HepG2 (cell line): ENCODE measurements around the gene PSMB11. TPM values are rescaled to one million over a fixed set of nuclear protein-coding genes. Genes with fewer than 3 reads are reported as not detected.

Experiments used
- ATAC-seq: fragments of 200-7000 bp; cut with Tn5 transposase; 3 replicates; pipeline ENCODE4 v1.9.1; 2020; ENCODE audit warnings: mild to moderate bottlenecking, moderate library complexity
- BruUV-seq: library from RNA; stranded (reverse); fragments of 400-500 nt; replicated peaks from 2 replicates; lab custom pipeline; 2021; lab: Mats Ljungman, UMichigan
- CTCF ChIA-PET: fragments of 300-600 bp; formaldehyde crosslinking; extraction: SDS; loops from one replicate; lab custom pipeline; 2021; ENCODE audit warnings: low total read pairs, inconsistent platforms, low intra/inter-chr PET ratio; lab: Yijun Ruan, JAX
- POLR2A ChIA-PET: fragments of 350-600 bp; sonication (Branson Sonifier 250); formaldehyde crosslinking; loops from one replicate; lab custom pipeline; 2020; ENCODE audit warnings: antibody characterized with exemption, inconsistent platforms; lab: Yijun Ruan, JAX
- DNase-seq: peaks from one replicate; pipeline ENCODE4 v3.0.0-alpha.2; 2015; ENCODE audit warnings: low spot score
- FAIRE-seq: peaks from 3 replicates; lab custom pipeline; 2011; peaks lifted over from hg19 to GRCh38; lab: Jason Lieb, UNC
- H2AFZ ChIP-seq: one replicate; pipeline ENCODE4 v1.6.1; 2011; ENCODE audit warnings: low read length, inconsistent platforms
- H3K27ac ChIP-seq: fragments of 300-600 bp; 3 replicates; pipeline ENCODE4 v1.8.0; 2011; ENCODE audit warnings: mixed run types, mild to moderate bottlenecking, mixed read lengths, low read length, inconsistent platforms; ENCODE audit not compliant: insufficient read depth; ENCODE audit errors: extremely low read length
- H3K27me3 ChIP-seq, 2 experiments: fragments of 200-600 bp in 1 of 2; 2 replicates in 1 of 2; 3 replicates in 1 of 2; pipeline versions ENCODE4 v1.6.0 to v1.8.0; 2011; ENCODE audit warnings: low read length in 2 of 2, mild to moderate bottlenecking in 2 of 2, moderate library complexity in 2 of 2, inconsistent platforms in 1 of 2; ENCODE audit not compliant: insufficient read depth in 2 of 2, control insufficient read depth in 1 of 2
- H3K36me3 ChIP-seq, 2 experiments: fragments of 200-600 bp in 1 of 2; replicated peaks in 1 of 2; 2 replicates in 1 of 2; 3 replicates in 1 of 2; pipeline versions ENCODE4 v1.5.1 to v1.8.0; 2011; ENCODE audit warnings: low read length in 2 of 2, inconsistent platforms in 1 of 2; ENCODE audit not compliant: insufficient read depth in 2 of 2, control insufficient read depth in 1 of 2
- H3K4me1 ChIP-seq: 2 replicates; pipeline ENCODE4 v1.5.1; 2012; ENCODE audit warnings: low read length, inconsistent platforms; ENCODE audit not compliant: insufficient read depth
- H3K4me2 ChIP-seq: 2 replicates; pipeline ENCODE4 v1.6.0; 2011; ENCODE audit warnings: low read depth, low read length, inconsistent platforms
- H3K4me3 ChIP-seq, 3 experiments: fragments of 200-600 bp in 1 of 3; sonication (generic), shearing (Covaris generic) in 1 of 3; replicated peaks in 1 of 3; 2 replicates each; pipeline ENCODE4 v1.5.1; 2011 to 2016; ENCODE audit warnings: low read length in 3 of 3, inconsistent platforms in 2 of 3, low read depth in 2 of 3, mild to moderate bottlenecking in 2 of 3, control low read depth in 1 of 3, mixed read lengths in 1 of 3; ENCODE audit not compliant: insufficient read depth in 1 of 3
- H3K79me2 ChIP-seq: one replicate; pipeline ENCODE4 v1.6.1; 2011; ENCODE audit warnings: low read length, inconsistent platforms; ENCODE audit not compliant: insufficient read depth
- H3K9ac ChIP-seq: 2 replicates; pipeline ENCODE4 v1.6.0; 2011; ENCODE audit warnings: mild to moderate bottlenecking, low read depth, low read length, inconsistent platforms; ENCODE audit not compliant: insufficient read depth
- H3K9me3 ChIP-seq: 2 replicates; pipeline ENCODE4 v1.5.1; 2012; ENCODE audit warnings: mild to moderate bottlenecking, low read length
- H4K20me1 ChIP-seq: 2 replicates; pipeline ENCODE4 v1.6.0; 2011; ENCODE audit warnings: inconsistent platforms, mild to moderate bottlenecking, low read length, moderate library complexity; ENCODE audit not compliant: insufficient read depth
- IKZF4 ChIP-seq: sonication (generic); formaldehyde crosslinking; IDR thresholded peaks from 2 replicates; pipeline ENCODE4 v1.5.1; 2020; ENCODE audit warnings: borderline replicate concordance, mild to moderate bottlenecking, low read depth, missing genetic modification reagents; ENCODE audit errors: not compliant biosample characterization
- JUND ChIP-seq: sonication (generic); formaldehyde crosslinking; IDR thresholded peaks from 2 replicates; pipeline ENCODE4 v1.8.0; 2022; ENCODE audit warnings: mild to moderate bottlenecking, missing genetic modification reagents
- KAT8 ChIP-seq: IDR thresholded peaks from 2 replicates; pipeline ENCODE4 v1.6.1; 2016; ENCODE audit warnings: missing genetic modification reagents, missing compliant biosample characterization
- POGZ ChIP-seq: sonication (generic); formaldehyde crosslinking; IDR thresholded peaks from 2 replicates; pipeline ENCODE4 v1.4.0; 2020; ENCODE audit warnings: mild to moderate bottlenecking, missing genetic modification reagents
- RCOR2 ChIP-seq: IDR thresholded peaks from 2 replicates; pipeline ENCODE4 v1.6.1; 2016; ENCODE audit warnings: missing biosample characterization, missing genetic modification reagents
- SMAD1 ChIP-seq: sonication (generic); formaldehyde crosslinking; IDR thresholded peaks from 2 replicates; pipeline ENCODE4 v1.4.0; 2020; ENCODE audit warnings: missing genetic modification reagents, low read depth, mild to moderate bottlenecking, borderline replicate concordance
- TBP ChIP-seq: sonication (generic); formaldehyde crosslinking; IDR thresholded peaks from 2 replicates; pipeline ENCODE4 v1.5.0; 2020; ENCODE audit warnings: missing genetic modification reagents
- TBX2 ChIP-seq: sonication (generic); formaldehyde crosslinking; IDR thresholded peaks from 2 replicates; pipeline ENCODE4 v1.5.0; 2020; ENCODE audit warnings: missing genetic modification reagents, mild to moderate bottlenecking, borderline replicate concordance
- TOE1 ChIP-seq: sonication (generic); formaldehyde crosslinking; IDR thresholded peaks from 2 replicates; pipeline ENCODE4 v1.4.0; 2020; ENCODE audit warnings: mild to moderate bottlenecking, missing genetic modification reagents
- ZBTB42 ChIP-seq: sonication (generic); formaldehyde crosslinking; IDR thresholded peaks from 2 replicates; pipeline ENCODE4 v1.5.0; 2020; ENCODE audit warnings: mild to moderate bottlenecking, missing genetic modification reagents
- ZNF282 ChIP-seq: fragments of 450-650 bp; IDR thresholded peaks from 2 replicates; pipeline ENCODE4 v1.6.1; 2018; ENCODE audit not compliant: partially characterized antibody
- ZNF337 ChIP-seq: sonication (generic); formaldehyde crosslinking; IDR thresholded peaks from 2 replicates; pipeline ENCODE4 v1.5.1; 2020; ENCODE audit warnings: missing genetic modification reagents, low read depth, mild to moderate bottlenecking, borderline replicate concordance
- ZNF432 ChIP-seq: sonication (generic); formaldehyde crosslinking; IDR thresholded peaks from 2 replicates; pipeline ENCODE4 v1.5.0; 2020; ENCODE audit warnings: missing genetic modification reagents, mild to moderate bottlenecking, borderline replicate concordance
- WGBS: methylation state at CpG from one replicate; pipeline ENCODE4 v1.1.6; 2017; ENCODE audit warnings: low lambda C conversion rate; 5-methylcytosine and 5-hydroxymethylcytosine counted together
- in situ Hi-C: cut with HindIII; loops from 2 replicates; pipeline ENCODE4 v1.10.0; 2017; ENCODE audit warnings: low pct_unique_long_range_greater_than_20kb; ENCODE audit not compliant: extremely low pct_ligation_motif_present
- intact Hi-C: fragments of 100-400 bp; cut with micrococcal nuclease; formaldehyde crosslinking; loops from one replicate; pipeline ENCODE4 v1.10.0; 2022; ENCODE audit not compliant: unreplicated experiment
- polyA plus RNA-seq, 8 experiments: library from polyadenylated mRNA; depleted of rRNA in 3 of 8; stranded (reverse) in 7 of 8; unstranded in 1 of 8; fragments of >200 nt; fragmentation: Illumina TruSeq in 4 of 8; extraction: Trizol in 4 of 8; gene quantifications; 2 replicates each; pipeline versions ENCODE4 v1.2.1 to v1.2.3, GENCODE V29; 2011 to 2016; ENCODE audit warnings: low read depth in 4 of 8, missing spikeins in 1 of 8, mixed read lengths in 1 of 8; ENCODE audit not compliant: insufficient read depth in 1 of 8
- total RNA-seq, 5 experiments: library from RNA; depleted of rRNA; stranded (reverse); fragments of >200 nt; fragmentation: Illumina TruSeq; extraction: Trizol; gene quantifications; 2 replicates each; pipeline ENCODE4 v1.2.3, GENCODE V29; 2016; ENCODE audit warnings: low read depth in 1 of 5
- TF ChIP-seq, protein P1 (sequence below): sonication (generic); formaldehyde crosslinking; IDR thresholded peaks from 2 replicates; pipeline ENCODE4 v1.4.0; 2020; ENCODE audit warnings: low read depth, mild to moderate bottlenecking, missing genetic modification reagents
- TF ChIP-seq, protein P2 (sequence below): IDR thresholded peaks from 2 replicates; pipeline ENCODE4 v1.6.1; 2016; ENCODE audit warnings: low read depth, control low read depth
- TF ChIP-seq, protein P3 (sequence below): sonication (generic); formaldehyde crosslinking; IDR thresholded peaks from 2 replicates; pipeline ENCODE4 v1.4.0; 2020; ENCODE audit warnings: missing genetic modification reagents, borderline replicate concordance

PSMB11 gene
- total and polyA plus RNA-seq, 2 of the 13 experiments (the other 11 are each of a cell fraction or from before 2014, with no cell fraction given) = not detected

DNA sequence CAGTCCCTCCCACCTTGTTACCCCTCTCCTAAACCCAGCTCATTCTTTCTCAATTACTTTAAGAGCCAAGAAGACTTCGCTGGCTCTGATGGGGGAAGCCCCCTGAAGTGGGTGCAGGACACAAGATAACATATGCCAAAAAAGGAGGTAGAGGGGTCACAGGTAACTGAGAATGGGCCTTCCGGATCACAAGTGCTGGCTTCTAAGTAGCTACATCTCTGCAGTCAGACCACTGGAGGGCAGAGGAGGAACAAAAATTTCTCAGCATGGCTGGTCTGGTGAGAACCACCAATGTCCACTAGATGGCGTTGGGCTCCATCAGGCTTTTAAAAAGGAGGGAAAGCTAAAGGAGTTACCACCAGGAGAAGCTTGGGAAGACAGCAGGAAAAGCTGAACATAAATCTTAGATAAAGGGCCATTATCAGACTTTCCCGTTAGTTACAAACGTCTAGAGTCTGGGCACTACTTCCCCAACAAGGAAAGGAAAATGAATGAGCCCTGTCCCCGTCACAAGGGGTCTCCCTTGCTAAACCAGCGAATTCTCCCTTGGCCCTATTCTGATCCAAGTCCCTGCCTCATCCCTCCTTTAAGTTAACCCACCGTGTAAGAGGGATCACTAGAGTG, 26.9 kb downstream of the PSMB11 start (continued):
- TF ChIP-seq, protein P1, sequence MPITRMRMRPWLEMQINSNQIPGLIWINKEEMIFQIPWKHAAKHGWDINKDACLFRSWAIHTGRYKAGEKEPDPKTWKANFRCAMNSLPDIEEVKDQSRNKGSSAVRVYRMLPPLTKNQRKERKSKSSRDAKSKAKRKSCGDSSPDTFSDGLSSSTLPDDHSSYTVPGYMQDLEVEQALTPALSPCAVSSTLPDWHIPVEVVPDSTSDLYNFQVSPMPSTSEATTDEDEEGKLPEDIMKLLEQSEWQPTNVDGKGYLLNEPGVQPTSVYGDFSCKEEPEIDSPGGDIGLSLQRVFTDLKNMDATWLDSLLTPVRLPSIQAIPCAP (CRISPR knock-in tag) = no peak
- TF ChIP-seq ZBTB42 (CRISPR knock-in tag) (0 out of 2 replicates have a peak, but pooled peaks have one; percentile 54), RCOR2 (CRISPR knock-in tag) (no peak), TOE1 (CRISPR knock-in tag) (peak; percentile 98), SMAD1 (CRISPR knock-in tag) (no peak), POGZ (peak; percentile 67; the same call in 1 of the 2 replicates), KAT8 (CRISPR knock-in tag) (peak; percentile 80), TBX2 (CRISPR knock-in tag) (no peak)
- TF ChIP-seq, protein P2, sequence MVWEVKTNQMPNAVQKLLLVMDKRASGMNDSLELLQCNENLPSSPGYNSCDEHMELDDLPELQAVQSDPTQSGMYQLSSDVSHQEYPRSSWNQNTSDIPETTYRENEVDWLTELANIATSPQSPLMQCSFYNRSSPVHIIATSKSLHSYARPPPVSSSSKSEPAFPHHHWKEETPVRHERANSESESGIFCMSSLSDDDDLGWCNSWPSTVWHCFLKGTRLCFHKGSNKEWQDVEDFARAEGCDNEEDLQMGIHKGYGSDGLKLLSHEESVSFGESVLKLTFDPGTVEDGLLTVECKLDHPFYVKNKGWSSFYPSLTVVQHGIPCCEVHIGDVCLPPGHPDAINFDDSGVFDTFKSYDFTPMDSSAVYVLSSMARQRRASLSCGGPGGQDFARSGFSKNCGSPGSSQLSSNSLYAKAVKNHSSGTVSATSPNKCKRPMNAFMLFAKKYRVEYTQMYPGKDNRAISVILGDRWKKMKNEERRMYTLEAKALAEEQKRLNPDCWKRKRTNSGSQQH = peak; percentile 89

GRCh38 chr14:23069413-23069806, 27.4 kb downstream of the PSMB11 start:
- Histone ChIP-seq H3K36me3 (peaks cover 40 to 72% of the 10 kb centered on the region in 2 experiments), H3K4me3 (no peak overlapping the region), H3K9ac (no peak overlapping the region; the same call in 1 of the 2 replicates), H3K9me3 (no peaks in the 10 kb centered on the region), H2AFZ (no peak overlapping the region), H3K27ac (peak overlapping the region; percentile 5), H3K4me2 (no peak overlapping the region), H3K4me1 (peaks cover 42% of the 10 kb centered on the region), H4K20me1 (peaks cover 12% of the 10 kb centered on the region), H3K27me3 (no peaks in the 10 kb centered on the region; a peak in 1 of 5 replicates), H3K79me2 (peaks cover 45% of the 10 kb centered on the region)
- intact Hi-C loops = loop anchor here (1.0 to 2.0 kb wide), 3 partner anchors 8 to 117 kb away; no protein-coding TSS in a partner anchor
- ChIA-PET POLR2A (interaction anchor here (0.6 to 2.0 kb wide), 33 partner anchors 8 to 1144 kb away, joined by 3 to 80 read pairs (median 4); partner anchors contain the start of genes ACIN1, AJUBA, BCL2L2 and C14orf119), CTCF (interaction anchor here (0.9 to 4.5 kb wide), 17 partner anchors 9 to 512 kb away, joined by 3 to 34 read pairs (median 5); partner anchors contain the start of genes ACIN1, C14orf119 and CDH24)
- FAIRE-seq = no peak
- 95% methylated on average over 4 of the region's 4 CpGs for WGBS
- no peak for DNase-seq
- no peak; the same call in 2 of the 3 replicates for ATAC-seq
- no TSS peak for BruUV-seq
- in situ Hi-C loops = loop anchor here (5.0 kb wide), 1 partner anchor 38 kb away; no protein-coding TSS in a partner anchor
- TF ChIP-seq, protein P3, sequence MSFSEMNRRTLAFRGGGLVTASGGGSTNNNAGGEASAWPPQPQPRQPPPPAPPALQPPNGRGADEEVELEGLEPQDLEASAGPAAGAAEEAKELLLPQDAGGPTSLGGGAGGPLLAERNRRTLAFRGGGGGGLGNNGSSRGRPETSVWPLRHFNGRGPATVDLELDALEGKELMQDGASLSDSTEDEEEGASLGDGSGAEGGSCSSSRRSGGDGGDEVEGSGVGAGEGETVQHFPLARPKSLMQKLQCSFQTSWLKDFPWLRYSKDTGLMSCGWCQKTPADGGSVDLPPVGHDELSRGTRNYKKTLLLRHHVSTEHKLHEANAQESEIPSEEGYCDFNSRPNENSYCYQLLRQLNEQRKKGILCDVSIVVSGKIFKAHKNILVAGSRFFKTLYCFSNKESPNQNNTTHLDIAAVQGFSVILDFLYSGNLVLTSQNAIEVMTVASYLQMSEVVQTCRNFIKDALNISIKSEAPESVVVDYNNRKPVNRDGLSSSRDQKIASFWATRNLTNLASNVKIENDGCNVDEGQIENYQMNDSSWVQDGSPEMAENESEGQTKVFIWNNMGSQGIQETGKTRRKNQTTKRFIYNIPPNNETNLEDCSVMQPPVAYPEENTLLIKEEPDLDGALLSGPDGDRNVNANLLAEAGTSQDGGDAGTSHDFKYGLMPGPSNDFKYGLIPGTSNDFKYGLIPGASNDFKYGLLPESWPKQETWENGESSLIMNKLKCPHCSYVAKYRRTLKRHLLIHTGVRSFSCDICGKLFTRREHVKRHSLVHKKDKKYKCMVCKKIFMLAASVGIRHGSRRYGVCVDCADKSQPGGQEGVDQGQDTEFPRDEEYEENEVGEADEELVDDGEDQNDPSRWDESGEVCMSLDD = no peak
- no peak for TF ChIP-seq ZNF337 (CRISPR knock-in tag)
- no peak for TF ChIP-seq JUND
- no peak for TF ChIP-seq RCOR2 (CRISPR knock-in tag)
- no peak for TF ChIP-seq ZNF432 (CRISPR knock-in tag)
- TF ChIP-seq TBP (CRISPR knock-in tag) = no peak
- TF ChIP-seq ZNF282 = no peak
- TF ChIP-seq IKZF4 (CRISPR knock-in tag) = peak; percentile 75
